Stimulated activated CD8-positive, alpha-beta memory T cell treated with anti-CD3 and anti-CD28 coated beads, Interleukin-12 subunit alpha, Interleukin-12 subunit beta, amount 100 ng/mL, for 1 hour (primary cell): Measurements from ENCODE around the gene UBE2O.
A peak's percentile ranks its signal among the peaks of the same experiment; 100 is the strongest.

Experiments
- DNase-seq: peaks from one replicate; pipeline ENCODE4 v3.0.0-alpha.2; 2020; ENCODE audit warnings: low read depth

Gene UBE2O

DNA sequence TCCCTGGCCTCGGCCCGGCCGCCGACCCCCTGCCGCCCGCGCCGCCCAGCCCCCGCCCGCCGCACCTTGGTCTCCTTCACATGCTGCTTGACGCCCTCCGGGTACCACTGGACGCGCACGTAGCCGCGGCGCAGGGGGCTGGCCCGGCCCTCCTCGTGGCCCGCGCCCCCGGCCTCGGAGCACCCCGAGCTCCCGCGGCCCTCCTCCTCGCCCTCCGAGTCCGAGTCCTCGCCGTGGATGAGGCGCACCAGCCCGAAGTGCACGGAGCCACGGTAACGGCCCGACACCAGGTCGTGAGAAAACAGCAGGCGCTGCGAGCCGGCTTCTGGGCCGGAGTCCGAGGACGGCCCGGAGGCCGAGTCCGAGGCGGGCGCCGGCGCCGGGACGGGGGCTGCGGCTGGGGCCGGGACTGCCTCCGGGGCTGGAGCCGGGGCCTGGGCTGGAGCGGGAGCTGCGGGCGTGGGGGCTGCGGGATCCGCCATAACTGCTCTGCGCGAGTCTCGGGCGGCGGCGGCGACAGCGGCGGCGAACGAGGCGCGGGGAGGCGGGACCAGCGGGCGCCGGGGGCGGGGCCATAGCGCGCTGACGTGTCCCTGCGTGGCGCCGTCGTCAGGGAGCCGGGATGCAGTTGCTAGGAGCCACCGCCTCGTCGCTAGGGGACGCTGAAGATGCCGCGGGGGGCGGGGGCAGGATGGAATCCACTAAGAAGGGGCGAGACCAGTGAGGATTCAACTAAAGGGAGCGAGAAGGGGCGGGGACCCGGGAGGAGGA lies at the start of gene UBE2O:
UBE2O (minus strand) TSS at position 493 of the 771 bp plus-strand sequence; CDS start at position 482, 11 bp downstream.
- DNase-seq, result peak; percentile 82

DNA sequence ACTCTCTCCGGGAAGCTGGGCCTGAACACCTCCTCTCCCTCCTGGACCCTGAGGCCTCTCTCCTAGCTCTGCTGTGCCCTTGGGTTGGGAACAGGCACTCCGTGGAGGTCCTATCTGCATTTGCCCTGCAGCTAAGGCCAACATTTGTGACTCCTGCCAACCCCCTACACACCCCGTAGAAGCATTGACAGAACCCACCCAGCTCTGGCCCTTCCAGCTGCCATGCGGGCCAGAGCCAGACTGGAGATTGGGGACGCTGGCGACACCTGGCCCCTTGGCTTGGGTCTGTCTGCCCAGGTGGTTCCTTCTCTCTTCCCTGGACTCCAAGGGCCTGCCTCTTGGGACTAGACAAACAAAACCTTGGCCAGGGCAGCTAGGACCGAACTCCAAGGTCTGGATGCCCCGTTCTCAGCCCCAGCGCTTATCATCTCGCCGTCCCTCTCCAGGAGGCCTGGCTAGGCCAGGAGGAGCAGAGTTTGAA lies 48.9 kb upstream of the UBE2O start:
- DNase-seq, result no peak

GRCh38 chr17:76501018-76501826 lies 48.3 kb upstream of the UBE2O start, which contains the start of gene RHBDF2:
Gene RHBDF2, minus strand, starts transcription at chr17:76501423. Its CDS starts 19,899 bp downstream, at chr17:76481524.
- DNase-seq, result peak; percentile 93

DNA sequence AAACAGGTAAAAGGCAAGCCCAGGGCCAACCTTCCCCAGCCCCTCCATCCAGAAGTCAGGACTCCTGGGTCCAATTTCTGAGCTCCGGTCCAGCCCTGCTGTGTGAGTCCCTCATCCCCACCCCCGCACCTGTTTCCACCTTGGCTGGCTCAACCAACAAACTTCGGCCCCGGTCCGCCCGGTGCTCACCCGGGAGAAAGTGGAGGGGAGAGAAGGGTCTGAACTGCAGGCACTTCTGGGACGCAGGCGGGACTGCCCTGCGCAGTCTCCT lies 47.7 kb upstream of the UBE2O start:
- DNase-seq, result no peak

DNA sequence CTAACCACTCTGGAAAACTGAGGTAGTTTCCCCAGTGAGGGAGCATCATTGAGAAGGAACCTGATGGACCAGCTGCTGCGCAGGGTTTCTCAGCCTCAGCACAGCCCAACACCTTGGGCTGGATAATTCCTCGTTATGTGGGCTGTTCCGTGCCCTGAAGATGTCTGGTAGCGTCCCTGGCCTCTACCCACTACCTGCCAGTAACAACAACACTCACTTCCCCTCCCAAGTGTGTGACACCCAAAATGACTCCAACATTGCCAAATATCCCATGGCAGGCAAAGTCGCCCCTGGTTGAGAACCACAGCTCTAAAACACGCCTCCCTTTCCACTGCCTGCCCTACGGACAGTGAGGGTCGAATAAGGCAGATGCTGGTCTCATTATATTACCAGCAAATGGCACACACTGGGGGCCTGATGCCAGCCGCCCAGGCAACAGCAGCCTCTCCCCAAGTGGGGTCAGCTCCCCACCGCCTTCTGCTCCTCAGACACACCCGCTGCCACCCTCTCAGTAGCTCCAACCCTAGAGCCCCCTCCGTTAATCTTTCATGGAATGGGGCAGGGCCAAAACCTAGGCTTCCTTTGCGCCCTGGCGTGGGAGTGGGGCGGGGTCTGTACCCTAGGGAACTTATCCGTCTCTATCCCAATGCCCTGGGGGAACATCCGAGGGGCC lies 47.3 kb upstream of the UBE2O start:
- no peak for DNase-seq

DNA sequence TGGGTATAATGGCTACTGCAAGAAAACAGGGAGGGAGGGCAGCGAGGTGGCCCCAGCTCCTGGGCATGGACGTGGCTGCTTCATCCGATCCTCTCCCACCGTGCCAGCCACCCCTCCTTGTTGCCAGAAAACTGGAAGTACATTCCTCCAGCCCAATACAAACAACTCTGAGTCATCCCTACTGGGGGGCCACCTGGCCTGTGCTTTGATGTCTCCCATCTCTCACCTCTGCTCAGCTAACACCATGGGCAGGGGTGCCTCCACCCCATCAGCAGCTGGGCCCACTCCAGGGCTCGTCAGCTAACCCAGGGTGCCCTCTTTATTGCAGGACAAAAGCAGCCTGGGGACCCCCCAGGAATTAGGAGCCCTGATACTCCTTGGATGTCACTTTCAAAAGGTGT lies 46.3 kb upstream of the UBE2O start:
- no peak for DNase-seq

GRCh38 chr17:76498876-76499251 lies 45.9 kb upstream of the UBE2O start:
- no peak for DNase-seq

GRCh38 chr17:76497979-76498875 lies 45.3 kb upstream of the UBE2O start:
- no peak for DNase-seq

DNA sequence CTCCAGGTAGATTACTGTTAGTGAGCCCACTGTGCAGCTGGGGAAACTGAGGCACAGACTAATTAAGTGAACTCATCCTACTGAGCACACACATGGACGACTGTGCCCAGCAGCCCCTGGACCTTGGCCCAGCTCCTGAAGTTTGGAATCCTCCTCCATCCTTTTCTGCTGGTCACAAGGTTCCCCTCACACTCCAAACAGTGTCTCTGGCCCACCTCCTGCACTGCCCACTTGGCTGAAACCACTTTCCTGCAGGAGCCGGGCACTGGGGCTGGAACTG lies 44.7 kb upstream of the UBE2O start:
- no peak for DNase-seq

DNA sequence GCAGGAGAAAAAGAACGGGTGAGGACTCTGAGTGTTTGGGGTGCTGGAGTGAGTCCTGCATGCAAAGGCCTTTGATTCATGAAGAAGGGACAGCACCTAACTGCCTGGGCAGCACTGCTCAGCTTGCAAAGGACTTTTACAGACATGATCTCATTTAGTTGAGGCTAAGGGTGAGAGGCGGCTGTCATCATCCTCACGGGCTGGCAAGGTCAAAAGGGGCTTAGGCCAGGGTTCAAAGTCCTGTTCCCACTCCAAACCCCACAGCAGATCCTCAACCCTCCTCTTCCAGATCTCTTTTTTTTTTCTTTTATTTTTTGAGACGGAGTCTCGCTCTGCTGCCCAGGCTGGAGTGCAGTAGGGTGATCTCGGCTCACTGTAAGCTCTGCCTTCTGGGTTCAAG lies 43.5 kb upstream of the UBE2O start:
- DNase-seq, result no peak

- no peak for DNase-seq
Measured at GRCh38 chr17:76495663-76496400, 42.9 kb upstream of the UBE2O start.

- DNase-seq, result no peak
Measured at GRCh38 chr17:76493505-76494167, 40.7 kb upstream of the UBE2O start.

- DNase-seq, result no peak
Measured at GRCh38 chr17:76492989-76493501, 40.1 kb upstream of the UBE2O start.

DNA sequence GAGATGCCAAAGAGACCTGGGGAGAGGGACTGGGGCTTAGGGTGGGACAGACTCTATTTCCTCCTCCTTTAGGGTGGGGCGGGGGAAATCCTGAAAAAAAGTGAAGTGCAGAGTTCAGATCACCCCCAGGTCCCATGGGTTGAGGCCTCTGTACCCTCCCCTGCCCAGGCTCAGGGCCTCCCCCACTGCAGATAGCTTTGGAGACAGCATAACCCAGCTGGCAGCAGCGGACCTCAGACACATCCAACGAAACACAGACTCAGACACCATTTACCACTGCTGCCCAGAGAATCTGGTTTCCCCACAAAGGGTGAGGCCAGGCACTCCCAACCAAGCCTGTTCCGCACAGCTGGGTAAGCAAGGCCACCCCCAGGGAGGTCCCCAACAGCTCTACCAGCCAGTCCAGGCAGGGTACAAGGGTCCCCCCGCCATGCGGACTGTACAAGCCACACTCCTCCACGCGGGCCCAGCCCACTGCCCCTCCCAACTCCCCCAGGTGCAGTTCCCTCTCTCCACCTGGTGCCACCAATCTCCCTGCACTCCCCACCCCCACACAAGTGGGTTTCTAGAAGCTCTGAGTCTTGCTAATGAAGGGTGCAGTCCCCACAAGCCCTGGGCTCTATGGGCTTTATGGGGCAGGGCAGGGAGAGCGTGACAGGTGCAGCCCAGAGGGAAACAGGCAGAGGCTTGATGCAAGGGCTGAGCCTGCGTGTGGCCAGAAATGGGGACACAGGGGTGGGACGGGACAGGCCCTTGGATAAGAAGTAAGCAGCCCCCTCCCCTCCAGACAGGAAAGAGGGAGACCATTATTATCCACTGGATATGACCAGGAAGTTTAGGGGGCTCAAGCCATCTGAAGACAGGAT lies 39.4 kb upstream of the UBE2O start:
- no peak for DNase-seq

GRCh38 chr17:76491271-76492122 lies 38.5 kb upstream of the UBE2O start:
- DNase-seq, result no peak

GRCh38 chr17:76490112-76490710 lies 37.3 kb upstream of the UBE2O start:
- DNase-seq, result no peak

DNA sequence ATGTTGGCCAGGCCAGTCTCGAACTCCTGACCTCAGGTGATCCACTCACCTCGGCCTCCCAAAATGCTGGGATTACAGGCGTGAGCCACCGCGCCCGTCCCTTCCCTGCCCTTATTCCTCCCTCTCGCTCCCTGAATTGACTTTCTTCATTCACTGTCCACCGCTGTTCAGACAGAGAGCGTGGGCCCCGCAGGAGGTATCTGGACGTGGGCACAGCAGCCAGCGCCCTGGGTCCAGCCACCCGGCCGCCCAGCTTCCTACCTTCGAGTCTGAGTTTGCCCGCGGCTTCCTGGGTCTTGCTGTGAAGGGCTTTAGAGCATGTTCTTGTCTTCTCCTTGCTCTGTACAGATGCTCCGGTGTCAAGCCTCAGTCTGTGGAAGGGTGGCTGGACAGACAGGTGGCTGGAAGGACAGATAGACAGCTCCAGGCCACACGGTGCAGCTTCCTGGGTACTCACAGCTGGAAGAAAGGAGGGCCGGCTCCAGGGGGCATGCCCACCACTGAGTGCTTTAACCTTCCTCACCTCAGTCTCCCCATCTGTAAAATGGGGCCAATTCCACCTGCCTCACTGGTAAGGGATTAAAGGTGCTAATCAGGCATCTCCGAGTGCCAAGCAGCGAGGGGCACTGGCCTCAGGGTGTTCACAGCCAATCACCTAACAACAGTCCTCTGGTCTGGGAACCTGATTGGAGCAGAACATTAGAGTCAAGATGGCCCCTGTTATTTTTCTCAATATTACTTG lies 34.7 kb upstream of the UBE2O start:
- no peak for DNase-seq
